Nucleus accumbens (tissue), 56 donors: ENCODE data around the gene EDA2R.

Source experiments
- DNase-seq, 56 donors: peaks; one replicate each; lab custom pipeline; 2025; lab: John Stamatoyannopoulos, UW

The EDA2R gene, protein sequence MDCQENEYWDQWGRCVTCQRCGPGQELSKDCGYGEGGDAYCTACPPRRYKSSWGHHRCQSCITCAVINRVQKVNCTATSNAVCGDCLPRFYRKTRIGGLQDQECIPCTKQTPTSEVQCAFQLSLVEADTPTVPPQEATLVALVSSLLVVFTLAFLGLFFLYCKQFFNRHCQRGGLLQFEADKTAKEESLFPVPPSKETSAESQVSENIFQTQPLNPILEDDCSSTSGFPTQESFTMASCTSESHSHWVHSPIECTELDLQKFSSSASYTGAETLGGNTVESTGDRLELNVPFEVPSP

DNA sequence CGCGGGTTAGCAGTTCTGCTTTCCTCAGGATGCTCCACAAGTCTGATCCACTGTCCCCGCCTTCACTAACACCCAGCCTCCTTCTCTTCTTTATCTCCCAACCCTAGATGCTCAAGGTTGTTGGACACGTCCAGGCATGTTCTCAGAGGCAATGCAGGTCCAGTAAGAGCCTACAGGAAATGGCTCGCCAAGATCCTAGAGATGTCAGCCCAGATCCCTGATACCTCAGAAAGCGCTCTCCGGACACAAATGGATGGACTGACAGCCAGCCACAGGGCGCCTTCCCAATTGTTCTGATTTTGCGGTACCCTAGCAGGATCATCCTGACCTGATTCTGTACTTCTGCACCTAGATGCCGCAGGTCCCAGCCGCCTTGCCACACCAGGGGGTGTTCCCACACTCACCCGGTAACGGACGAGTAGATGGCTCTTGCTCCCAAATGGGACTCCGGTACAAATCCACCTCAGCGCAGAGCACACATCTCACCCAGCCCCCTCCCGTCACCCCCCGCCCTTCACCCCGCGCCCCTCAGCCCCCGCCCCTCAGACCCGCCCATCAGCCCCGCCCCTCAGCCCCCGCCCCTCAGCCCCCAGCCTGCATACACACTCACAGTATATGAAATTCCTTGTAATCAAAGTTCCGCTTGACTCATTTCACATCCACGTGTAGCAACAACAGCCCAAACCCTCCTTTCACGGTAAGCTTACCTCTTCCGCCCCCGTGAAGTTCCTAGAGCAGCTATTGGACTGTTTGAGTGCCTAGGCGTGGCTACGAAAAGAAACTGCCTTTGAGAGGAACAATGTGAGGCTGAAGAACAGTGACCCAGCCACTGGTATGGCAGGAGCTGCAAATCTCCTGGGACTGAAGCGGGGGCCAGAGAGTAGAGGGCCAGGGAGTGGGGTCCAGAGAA, at the start of gene EDA2R:
EDA2R (minus strand) TSS at position 488 of the 910 bp plus-strand sequence. CDS start 23,058 bp downstream, outside the sequence.
- DNase-seq = peak in 17 of 56 donors; percentile 0 to 32 (median 2)

DNA sequence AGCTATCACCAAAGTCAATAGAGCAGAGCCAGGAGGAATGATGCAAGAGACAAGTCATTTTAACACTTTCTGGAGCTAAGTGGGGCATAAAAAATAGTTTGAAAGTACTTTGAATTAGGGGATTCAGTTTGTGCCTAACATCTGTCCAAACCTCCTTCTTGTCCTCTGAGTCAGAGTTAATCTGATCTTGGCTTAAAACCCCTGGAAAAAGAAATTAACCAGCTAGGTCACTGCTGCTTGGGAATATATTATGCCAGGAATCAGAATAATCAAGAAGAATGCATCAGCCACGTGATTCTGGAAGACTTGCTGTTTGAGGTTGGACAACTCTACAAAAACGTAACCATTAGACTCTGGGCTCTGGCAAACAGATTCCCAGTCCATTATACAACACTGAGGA, 45.3 kb upstream of the EDA2R start:
- DNase-seq = no peak

DNA sequence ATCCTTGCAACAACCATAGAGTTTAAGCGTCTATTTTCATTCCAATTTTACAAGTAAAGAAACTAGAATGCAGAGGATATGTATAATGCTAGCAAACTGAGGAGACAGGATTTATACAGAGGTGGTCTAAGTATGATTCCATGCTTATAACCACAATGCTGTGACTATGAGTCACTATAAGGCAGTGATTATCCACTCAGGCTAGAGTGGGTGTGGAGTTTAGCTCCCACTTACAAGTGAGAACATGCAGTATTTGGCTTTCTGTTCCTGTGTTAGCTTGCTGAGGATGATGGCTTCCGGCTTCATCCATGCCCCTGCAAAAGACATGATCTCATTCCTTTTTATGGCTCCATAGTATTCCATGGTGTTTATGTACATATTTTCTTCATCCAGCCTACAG, 41.6 kb upstream of the EDA2R start:
- DNase-seq = no peak

DNA sequence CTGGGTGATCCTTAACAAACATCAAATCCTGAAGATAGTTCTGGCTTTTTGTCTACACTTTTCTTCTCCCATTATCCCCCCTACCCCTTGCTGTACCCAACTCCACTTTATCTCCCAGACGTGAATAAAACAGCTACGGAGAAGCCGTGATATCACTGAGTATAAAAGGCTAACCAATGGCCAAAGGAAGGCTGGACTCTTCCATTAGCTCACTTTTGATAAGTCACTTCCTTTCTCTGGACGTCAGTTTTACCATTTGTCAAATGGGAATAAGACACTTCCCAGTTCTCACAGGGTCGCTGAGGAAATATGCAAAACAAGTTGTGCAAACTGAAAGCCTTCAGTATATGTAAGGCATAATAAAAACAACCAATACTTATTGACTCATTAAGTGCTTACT, 38.6 kb upstream of the EDA2R start:
- DNase-seq = no peak

DNA sequence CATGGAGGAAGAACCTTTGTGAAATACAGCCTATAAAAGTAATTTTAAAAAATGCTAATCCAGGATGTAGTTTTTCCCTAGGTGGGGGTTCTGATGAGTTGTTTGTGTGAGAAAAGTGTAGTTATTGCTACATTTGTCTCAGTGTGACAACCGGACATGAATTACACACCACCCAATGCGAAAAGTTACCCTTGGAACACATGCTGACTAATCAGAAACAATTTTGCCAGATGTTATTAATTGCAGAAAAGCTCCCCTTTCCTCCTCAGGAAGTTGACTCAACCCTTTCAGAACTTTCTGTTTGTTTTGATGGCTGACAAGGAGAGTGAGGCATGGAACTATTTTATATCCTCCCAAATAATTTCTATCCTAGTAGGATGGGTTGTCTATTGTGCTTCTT, 38.1 kb upstream of the EDA2R start:
- DNase-seq = no peak

DNA sequence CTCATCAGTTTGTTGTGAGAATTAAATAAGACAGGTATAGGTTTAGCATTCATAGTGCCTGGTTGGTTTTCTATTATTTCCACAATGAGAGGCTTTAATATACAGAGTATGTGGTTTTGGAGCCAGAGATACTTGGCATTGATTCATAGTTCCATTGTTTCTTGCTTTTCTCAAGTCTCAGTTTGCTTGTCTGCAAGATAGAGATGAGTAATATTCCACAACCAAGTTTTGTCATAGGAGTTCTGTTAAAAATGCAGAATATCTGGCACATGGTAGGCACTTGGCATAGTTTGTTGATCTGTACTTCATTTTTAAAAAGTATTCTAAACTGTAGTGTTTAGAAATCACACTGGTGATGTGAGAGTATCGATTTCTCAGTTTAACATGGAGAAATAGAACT, 37.5 kb upstream of the EDA2R start:
- no peak for DNase-seq

DNA sequence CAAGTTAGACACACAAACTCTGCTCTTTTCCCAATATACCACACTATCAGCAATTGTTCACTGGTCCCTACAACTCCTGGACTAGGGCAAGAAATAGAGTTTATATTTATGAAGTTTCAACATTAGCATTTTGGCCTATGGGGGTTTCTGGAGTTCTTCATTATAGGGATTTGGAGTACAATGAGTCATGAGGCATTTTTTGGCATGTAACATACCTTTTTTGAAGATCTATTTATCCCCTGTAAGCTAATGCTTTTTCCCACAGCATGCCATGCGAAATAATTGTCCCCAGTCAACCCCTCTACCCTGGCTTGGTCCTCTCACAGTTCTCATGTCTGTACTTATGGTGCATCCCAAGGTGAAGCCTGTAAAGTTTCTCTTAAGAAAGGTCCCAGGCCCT, 36.7 kb upstream of the EDA2R start:
- DNase-seq = no peak

DNA sequence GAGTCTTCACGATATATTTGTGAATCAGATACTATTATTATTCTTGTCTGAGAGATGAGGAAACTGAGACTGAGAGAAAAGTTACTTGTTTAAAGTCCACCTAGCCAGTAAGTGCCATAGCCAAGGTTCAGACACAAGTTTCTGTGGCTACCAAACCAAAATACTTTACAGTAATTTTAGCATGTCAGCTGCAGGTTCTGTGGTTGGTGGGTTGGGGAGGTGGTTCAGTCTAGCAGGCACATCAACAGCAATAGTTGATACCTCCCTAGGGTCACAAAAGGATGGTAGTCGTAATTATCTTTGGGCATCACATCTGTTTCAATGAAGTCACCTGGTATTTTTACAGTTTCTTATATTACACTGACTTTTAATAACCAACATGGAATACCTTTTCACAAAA, 35.6 kb upstream of the EDA2R start:
- no peak for DNase-seq

DNA sequence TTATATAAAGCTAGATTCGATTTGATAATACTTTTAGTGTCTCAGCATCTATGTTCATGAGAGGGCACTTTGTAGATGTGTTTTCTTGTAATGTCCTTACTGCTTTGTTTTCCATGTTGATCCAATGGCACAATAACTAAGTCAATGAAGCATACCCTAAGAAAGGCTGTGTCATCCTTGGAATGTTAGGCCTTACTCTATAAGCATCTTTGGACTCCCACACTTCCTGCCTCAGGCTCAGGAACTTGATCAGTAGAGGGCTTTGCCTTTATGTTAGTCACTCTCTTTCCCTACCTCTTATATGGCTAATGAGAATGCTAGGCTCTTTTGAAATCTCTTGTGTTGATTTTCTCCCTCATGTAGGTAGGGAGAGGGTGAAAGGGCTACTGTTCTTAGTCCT, 33.2 kb upstream of the EDA2R start:
- DNase-seq = no peak

DNA sequence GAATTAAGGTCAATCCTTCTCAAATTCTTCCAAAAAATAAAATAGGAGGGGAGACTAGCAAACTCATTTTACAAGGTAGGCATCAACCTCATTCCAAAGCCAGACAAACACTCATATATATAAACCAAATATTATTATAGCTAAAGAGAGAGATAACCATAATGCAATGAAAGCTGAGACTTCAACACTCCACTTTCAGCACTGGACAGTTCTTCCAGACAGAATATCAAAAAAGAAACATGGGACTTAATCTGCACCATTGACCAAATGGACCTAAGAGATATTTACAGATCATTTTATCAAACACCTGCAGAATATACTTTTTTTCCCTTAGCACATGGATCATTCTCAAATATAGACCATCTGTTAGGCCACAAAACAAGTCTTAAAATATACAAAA, 15.5 kb upstream of the EDA2R start:
- no peak for DNase-seq

DNA sequence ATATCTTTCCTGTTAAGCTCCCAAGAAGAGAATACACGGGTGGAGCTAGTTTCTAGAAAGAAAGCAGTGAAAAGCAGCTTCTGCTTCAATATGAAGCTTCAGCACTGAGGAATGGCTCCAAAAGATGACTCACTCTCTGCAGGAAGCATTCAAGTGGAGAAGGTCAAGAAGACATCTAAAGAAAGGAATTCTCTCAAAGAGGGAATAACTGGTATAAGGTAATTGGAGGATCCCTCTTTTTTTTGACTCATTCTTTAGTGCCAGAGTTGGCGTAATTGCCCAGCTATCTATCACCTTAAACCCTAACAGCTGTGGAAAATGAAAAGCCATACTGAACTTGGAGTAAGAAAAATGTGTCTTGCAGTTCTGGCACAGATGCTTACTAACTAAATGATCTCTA, 3.5 kb downstream of the EDA2R start:
- no peak for DNase-seq

DNA sequence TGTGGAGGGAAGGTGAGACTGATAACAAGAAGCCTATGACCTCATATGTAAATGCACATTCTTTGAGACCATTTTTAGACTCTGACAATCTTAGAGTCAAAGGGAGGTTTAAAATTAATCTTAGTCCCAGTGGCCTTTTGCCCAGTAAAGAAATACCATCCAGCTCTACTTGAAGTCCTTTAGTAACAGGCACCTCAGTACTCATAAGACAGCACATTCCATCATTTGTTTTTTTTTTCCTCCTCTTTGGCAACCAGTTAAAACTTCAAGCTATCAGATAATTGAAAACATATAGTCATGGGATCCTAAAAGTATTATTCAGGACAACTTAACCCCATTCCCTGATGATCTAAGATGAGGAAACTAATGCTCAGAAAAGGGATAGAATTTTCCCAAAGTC, 4.6 kb downstream of the EDA2R start:
- no peak for DNase-seq

DNA sequence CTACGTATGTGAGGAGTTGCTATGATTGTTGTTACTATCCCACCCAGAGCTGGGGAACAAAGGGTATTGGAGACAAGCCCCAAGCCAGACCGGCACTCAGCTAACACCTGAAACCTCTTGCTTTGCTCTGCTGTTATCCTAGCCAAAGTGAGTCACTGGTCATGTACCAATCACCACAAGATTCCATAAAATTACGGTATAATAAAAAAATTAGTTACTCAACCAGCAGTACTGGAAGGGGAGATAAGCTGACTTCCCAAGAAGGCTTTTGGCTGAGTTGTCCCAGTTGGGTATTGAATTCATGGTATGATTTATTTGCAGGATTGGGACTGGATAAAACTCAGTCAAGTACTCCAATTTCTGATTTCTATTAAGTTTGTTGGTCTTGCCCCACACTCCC, 5.3 kb downstream of the EDA2R start:
- DNase-seq = no peak

DNA sequence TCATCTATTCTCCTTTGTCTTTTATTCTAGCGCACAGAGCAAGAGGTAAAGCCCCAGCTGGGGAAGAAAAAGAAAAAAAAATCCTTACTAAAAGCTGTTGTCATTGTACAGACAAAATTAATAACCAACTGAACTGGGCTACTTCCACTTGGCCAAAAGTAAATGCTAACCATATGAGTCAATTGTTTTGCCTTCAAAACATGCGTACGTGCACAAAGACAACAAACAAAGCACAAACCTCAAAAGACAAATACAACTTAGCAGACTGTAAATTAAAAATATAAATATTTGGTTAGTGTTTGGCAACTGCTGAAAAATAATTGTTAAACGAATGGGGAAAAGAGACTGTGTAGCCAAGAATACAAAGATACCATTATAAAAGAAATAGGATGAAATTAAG, 5.9 kb downstream of the EDA2R start:
- DNase-seq = no peak

DNA sequence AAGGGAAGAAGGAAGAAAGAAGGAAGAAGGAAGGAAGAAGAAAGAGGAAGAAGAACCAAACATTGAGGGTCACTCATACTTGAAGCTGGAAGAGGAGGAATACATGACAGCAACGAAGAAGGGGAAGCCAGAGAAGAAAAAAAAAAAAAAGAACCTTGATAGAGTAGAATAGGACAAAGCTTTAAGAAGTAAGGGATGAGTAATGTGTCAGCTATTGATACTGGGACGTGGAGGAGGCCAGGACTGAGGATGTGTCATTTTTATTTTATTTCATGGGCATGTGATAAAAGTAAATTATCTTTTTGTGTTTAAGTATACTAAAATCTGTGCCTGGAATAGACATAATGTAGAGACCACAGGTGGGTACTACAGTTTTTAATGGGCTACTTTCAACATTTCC, 6.4 kb downstream of the EDA2R start:
- DNase-seq = no peak

DNA sequence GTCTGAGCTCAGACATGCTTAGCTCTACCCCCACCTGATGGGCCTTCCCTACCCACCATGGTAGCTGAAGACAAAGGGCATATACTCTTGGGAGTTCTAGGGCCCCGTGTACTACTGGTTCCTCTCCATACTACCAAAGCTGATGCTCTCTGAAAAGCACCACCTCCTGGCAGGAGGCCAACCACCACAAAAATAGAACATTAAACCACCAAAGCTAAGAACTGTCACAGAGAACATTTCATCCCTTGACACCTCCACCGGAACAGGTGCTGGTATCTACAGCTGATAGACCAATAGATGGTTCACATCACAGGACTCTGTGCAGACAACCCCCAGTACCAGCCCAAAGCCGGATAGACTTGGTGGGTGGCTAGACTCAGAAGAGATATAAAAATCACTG, 13.4 kb downstream of the EDA2R start:
- no peak for DNase-seq

DNA sequence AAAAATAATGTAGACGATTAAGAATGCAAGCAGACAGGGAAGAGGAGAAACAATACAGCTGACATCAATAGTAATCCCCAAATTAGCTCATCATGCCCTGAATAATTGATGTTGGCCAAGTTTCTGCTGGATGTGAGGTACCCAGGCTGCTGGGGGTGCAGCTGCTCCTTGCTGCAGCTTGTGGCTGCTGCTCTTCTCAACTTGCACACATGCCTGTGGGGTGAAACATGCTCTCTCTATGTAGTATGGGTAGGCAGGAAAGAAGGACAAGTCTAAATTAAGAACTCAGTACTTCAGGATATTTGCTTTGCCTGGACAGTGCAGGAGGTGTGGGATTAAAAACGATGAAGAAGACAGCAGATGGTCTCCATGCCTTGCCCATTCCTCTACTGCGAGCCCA, 16.7 kb downstream of the EDA2R start:
- no peak for DNase-seq

DNA sequence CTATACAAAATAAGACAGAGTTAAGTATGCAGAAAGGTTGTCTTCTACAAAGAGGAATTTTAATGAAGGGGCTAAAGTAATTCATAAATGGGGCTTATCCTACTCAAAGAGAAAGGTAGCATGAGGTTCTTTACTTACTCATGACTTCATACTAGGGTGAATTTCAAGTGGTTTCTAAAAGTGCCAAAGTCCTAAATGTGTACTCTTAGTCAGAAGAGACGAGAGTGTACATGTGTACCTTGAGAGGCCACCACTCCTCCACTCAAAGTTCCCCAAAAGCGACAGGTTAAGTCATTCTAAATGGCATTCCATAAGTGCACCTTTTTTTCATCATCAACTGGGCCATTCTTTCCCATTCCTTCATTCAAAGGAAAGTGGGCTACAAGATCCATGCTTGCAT, 21.9 kb downstream of the EDA2R start:
- no peak for DNase-seq

DNA sequence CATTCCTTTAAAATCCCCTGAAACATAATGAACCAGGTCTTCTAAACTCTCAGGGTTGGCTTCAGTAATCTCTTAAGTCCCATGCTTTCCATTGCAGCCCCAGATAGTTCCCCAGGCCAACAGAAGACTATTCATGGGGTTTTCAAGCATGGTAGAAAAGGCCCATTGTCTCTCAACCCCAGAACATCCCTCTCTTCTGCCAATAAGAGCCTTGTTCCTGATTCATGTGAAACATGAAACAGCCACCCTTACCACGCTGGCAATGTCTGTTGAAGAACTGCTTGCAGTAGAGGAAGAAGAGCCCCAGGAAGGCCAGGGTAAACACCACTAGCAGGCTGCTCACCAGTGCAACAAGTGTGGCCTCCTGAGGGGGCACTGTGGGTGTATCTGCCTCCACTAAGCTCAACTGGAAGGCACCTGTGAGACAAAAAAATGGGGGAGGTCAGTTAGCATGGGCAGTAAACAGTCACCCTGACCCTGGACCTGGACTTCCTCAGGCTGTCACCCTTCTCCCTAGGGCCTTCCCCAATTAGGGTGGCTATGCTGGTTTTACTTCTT, 36.4 kb downstream of the EDA2R start:
- peak in 39 of 56 donors; percentile 0 to 51 (median 8) for DNase-seq

DNA sequence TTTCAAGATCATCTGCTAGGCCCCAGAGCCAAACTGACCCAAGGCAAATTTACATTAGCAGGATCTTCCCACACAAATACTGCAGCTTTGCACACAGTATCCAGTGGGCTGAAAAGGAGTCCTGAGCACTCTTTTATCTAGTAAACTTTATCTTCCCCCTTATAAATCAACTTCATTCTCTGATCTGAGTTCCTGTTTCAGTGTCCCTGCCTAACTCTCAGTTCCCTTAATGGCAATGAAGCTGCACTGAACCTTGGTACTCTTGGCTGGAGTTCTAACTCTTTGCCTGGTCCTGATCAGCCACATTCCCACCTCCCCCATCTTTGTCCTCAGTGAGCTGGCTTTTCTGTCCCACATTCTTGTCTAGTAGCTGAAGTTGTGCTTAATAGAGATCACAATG, 37.4 kb downstream of the EDA2R start:
- peak in 1 of 56 donors; percentile 0 for DNase-seq

DNA sequence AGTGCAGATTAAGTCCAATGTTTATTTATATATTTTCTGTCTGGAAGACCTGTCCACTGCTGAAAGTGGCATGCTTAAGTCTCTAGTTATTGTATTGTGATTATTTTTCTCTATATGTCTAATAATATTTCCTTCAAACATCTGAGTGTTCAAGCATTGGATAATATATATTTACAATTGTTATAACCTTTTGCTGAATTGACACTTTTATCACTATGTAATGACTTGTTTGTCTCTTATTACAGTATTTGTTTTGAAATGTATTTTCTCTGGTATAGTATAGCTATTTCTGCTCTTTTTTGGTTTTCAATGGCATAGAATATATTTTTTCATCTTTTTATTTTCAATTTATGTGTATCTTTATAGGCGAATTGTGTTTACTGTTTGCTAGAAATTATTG, 59.7 kb downstream of the EDA2R start:
- DNase-seq = no peak

DNA sequence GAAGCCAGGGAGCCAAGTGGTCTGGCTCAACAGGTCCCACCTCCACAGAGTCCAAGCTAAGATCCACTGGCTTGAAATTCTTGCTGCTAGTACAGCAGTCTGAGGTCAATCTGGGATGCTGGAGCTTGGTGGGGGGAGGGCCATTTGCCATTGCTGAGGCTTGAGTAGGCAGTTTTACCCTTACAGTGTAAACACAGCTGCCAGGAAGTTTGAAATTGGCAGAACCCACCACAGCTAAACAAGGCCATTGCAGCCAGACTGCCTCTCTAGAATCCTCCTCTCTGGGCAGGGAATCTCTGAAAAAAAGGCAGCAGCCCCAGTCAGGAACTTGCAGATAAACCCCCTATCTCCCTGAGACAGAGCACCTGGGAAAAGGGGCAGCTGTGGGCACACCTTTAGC, 84.9 kb downstream of the EDA2R start:
- DNase-seq = no peak
